ENCODE measurements around the gene GANAB.

- no peak for TF ChIP-seq YY1 (IDR thresholded peaks at IDR 0.05; ENCODE audit: insufficient read depth, insufficient read length)
- no peak for TF ChIP-seq SUZ12 (IDR thresholded peaks at IDR 0.05; ENCODE audit: extremely low read depth, insufficient read depth, insufficient read length)
- no peak for TF ChIP-seq ZNF274 (IDR thresholded peaks at IDR 0.05; ENCODE audit: low read depth, low read length)
Observed at GRCh38 chr11:62665599-62666258, 19.3 kb upstream of the GANAB start.

All from NT2/D1 (cell line).